ENCODE results near the gene MEIKIN. TPM values are rescaled to one million over a fixed set of nuclear protein-coding genes. Genes with fewer than 3 reads are reported as not detected.
"Not testable (repeated sequence)": the region's sequence is repeated elsewhere in the genome, so short reads cannot be mapped to it uniquely, and the experiment has no call there.

Gene MEIKIN
- total RNA-seq, 1 donor, result 1.0 TPM

GRCh38 chr5:131899686-131900085, 45.8 kb downstream of the MEIKIN start:
- H3K4me3 ChIP-seq (ENCODE audit: low read length), result no peak overlapping the region

DNA sequence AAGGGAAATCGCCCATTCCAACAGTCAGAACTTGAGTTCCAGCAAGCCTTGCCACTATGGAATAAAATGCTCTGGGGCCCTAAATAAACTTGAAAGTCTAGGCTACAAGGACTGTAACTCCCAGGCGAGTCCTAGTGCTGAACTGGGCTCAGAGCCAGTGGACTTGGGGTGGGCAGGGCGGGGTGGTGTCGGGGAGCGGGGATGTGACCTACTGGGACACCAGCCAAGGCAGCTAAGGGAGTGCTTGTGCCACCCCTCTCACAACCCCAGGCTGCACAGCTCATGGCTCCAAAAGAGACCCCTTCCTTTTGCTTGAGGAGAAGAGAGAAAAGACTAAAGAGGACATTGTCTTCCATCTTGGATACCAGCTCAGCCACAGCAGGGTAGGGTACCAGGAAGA, 61.5 kb downstream of the MEIKIN start:
- Histone ChIP-seq H3K4me3 (ENCODE audit: low read length) (no peak overlapping the region), H3K27me3 (ENCODE audit: insufficient read depth, low read length) (no peaks in the 10 kb centered on the region), H3K4me1 (ENCODE audit: insufficient read depth, low read length) (no peaks in the 10 kb centered on the region), H3K9me3 (ENCODE audit: low read depth, low read length) (no peaks in the 10 kb centered on the region)

More at GRCh38 chr5:131899686-131900085, 45.8 kb downstream of the MEIKIN start:
- H3K4me1 ChIP-seq (ENCODE audit: insufficient read depth, low read length), result peaks cover 4% of the 10 kb centered on the region
- H3K27me3 ChIP-seq (ENCODE audit: insufficient read depth, low read length), result no peaks in the 10 kb centered on the region
- H3K9me3 ChIP-seq (ENCODE audit: low read depth, low read length), result peaks cover 15% of the 10 kb centered on the region

DNA sequence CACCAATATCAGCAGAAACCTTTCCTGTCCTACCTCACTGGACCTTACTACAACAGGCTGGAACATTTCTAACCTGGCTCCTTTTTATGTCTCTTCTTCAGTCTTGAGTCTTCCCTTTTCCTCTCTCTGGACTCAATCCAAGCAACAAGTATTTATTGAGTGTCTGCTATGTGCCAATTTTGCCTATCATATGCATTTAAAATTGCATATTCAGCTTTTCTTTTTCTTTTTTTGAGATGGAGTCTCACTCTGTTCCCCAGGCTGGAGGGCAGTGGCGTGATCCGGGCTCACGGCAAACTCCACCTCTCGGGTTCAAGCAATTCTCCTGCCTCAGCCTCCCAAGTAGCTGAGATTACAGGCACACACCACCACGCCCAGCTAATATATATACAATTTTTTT, 65.8 kb downstream of the MEIKIN start:
- Histone ChIP-seq H3K27me3 (ENCODE audit: insufficient read depth, low read length) (no peaks in the 10 kb centered on the region), H3K4me1 (ENCODE audit: insufficient read depth, low read length) (no peaks in the 10 kb centered on the region), H3K9me3 (ENCODE audit: low read depth, low read length) (no peaks in the 10 kb centered on the region), H3K4me3 (ENCODE audit: low read length) (no peak overlapping the region)

DNA sequence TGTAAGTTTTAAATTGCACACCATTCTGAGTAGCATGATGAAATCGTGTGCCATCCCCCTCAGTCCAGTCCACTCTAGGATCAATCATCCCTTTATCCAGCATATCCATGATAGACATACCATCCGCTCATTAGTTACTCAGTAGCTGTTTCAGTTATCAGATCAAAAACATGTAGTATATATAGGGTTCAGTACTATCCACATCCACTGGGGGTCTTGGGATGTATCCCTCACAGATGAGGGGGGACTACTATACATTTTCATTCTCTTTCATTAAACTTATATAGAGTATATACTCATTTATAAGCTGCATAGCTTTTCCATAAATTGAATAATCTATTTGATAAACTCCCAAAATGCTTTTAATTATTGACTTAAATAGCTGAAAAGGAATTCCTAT, 67.6 kb downstream of the MEIKIN start:
- H3K27me3 ChIP-seq (ENCODE audit: insufficient read depth, low read length), result no peaks in the 10 kb centered on the region
- no peaks in the 10 kb centered on the region for H3K4me1 ChIP-seq (ENCODE audit: insufficient read depth, low read length)
- H3K9me3 ChIP-seq (ENCODE audit: low read depth, low read length), result no peaks in the 10 kb centered on the region
- H3K4me3 ChIP-seq (ENCODE audit: low read length), result no peak overlapping the region

DNA sequence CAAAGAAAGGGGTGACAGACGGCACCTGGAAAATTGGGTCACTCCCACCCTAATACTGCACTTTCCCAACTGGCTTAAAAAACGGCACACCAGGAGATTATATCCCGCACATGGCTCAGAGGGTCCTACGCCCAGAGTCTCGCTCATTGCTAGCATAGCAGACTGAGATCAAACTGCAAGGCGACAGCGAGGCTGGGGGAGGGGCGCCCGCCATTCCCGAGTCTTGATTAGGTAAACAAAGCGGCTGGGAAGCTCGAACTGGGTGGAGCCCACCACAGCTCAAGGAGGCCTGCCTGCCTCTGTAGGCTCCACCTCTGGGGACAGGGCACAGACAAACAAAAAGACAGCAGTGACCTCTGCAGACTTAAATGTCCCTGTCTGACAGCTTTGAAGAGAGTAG, 74.2 kb downstream of the MEIKIN start:
- not testable (repeated sequence) for H3K9me3 ChIP-seq (ENCODE audit: low read depth, low read length); H3K4me1 ChIP-seq (ENCODE audit: insufficient read depth, low read length); H3K4me3 ChIP-seq (ENCODE audit: low read length); H3K27me3 ChIP-seq (ENCODE audit: insufficient read depth, low read length)

GRCh38 chr5:131867524-131867923, 77.9 kb downstream of the MEIKIN start:
- no peaks in the 10 kb centered on the region for H3K27me3 ChIP-seq (ENCODE audit: insufficient read depth, low read length)
- no peak overlapping the region for H3K4me3 ChIP-seq (ENCODE audit: low read length)
- H3K4me1 ChIP-seq (ENCODE audit: insufficient read depth, low read length), result no peaks in the 10 kb centered on the region
- H3K9me3 ChIP-seq (ENCODE audit: low read depth, low read length), result peaks cover 23% of the 10 kb centered on the region

GRCh38 chr5:131863700-131864099, 81.8 kb downstream of the MEIKIN start:
- Histone ChIP-seq H3K27me3 (ENCODE audit: insufficient read depth, low read length) (no peaks in the 10 kb centered on the region), H3K4me3 (ENCODE audit: low read length) (no peak overlapping the region), H3K9me3 (ENCODE audit: low read depth, low read length) (peaks cover 23% of the 10 kb centered on the region), H3K4me1 (ENCODE audit: insufficient read depth, low read length) (no peaks in the 10 kb centered on the region)

DNA sequence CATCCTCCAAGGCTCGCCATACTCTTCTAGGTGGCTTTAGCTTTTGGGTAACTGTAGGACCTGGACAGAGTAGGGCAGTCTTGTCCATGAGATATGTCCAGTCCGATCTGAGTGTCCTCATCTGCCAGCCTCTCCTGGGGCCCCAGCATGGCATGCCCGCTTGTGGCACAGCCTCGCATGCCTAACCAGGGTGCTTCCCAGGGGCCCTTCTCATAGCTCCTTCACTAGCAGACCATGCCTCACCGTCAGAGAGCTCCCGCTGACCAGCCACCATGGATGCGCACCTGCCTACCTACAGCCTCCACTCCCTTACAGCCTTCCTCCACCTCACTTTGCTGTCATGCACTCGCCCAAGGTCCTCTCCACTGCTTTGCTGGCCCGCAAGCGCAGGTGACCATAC, 88.1 kb downstream of the MEIKIN start:
- Histone ChIP-seq H3K4me3 (ENCODE audit: low read length) (no peak overlapping the region), H3K4me1 (ENCODE audit: insufficient read depth, low read length) (no peaks in the 10 kb centered on the region), H3K9me3 (ENCODE audit: low read depth, low read length) (no peaks in the 10 kb centered on the region), H3K27me3 (ENCODE audit: insufficient read depth, low read length) (no peaks in the 10 kb centered on the region)

DNA sequence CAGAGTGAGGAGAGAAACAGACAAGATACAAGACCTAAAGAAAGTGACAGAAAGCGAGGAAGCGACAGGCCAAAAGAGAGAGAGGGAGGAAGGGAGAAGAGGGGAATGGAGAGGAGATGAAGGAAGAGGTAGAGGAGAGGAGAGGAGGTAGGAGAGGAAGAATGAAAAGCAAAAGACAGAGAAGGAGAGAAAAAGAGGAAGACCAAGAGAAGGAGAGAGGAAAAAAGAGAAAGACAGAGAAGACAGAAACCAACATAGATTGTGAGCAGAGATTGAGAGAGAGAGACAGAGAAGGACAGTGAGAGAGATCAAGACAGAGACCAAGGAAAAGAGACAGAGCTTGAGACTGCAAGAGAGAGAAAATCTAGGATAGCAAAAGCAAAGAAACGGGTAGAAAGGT, 90.0 kb downstream of the MEIKIN start:
- Histone ChIP-seq H3K4me3 (ENCODE audit: low read length) (no peak overlapping the region), H3K9me3 (ENCODE audit: low read depth, low read length) (no peaks in the 10 kb centered on the region)

GRCh38 chr5:131854134-131854533, 91.3 kb downstream of the MEIKIN start:
- Histone ChIP-seq H3K9me3 (ENCODE audit: low read depth, low read length) (peaks cover 8% of the 10 kb centered on the region), H3K4me3 (ENCODE audit: low read length) (no peak overlapping the region), H3K27me3 (ENCODE audit: insufficient read depth, low read length) (no peaks in the 10 kb centered on the region), H3K4me1 (ENCODE audit: insufficient read depth, low read length) (no peaks in the 10 kb centered on the region)

More for the DNA sequence above, 90.0 kb downstream of the MEIKIN start:
- Histone ChIP-seq H3K4me1 (ENCODE audit: insufficient read depth, low read length) (no peaks in the 10 kb centered on the region), H3K27me3 (ENCODE audit: insufficient read depth, low read length) (no peaks in the 10 kb centered on the region)

DNA sequence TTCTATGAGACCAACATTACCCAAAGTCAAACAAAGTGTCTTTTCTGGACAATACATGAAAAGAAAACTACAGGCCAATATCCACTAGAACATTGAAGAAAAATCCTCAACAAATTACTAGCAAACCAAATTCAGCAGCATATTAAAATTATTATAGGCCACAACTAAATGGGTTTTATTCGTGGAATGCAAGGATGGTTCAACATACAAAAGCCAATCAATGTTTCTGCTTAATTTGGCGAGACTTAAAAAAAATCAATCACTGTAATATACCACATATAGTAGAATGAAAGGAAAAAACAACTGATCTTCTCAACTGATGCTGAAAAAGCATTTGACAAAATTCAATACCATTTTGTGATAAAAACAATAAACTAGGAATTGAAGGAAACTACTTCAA, 96.8 kb downstream of the MEIKIN start:
- Histone ChIP-seq H3K9me3 (ENCODE audit: low read depth, low read length) (peaks cover 47% of the 10 kb centered on the region), H3K4me3 (ENCODE audit: low read length) (no peak overlapping the region), H3K27me3 (ENCODE audit: insufficient read depth, low read length) (no peaks in the 10 kb centered on the region), H3K4me1 (ENCODE audit: insufficient read depth, low read length) (no peaks in the 10 kb centered on the region)

DNA sequence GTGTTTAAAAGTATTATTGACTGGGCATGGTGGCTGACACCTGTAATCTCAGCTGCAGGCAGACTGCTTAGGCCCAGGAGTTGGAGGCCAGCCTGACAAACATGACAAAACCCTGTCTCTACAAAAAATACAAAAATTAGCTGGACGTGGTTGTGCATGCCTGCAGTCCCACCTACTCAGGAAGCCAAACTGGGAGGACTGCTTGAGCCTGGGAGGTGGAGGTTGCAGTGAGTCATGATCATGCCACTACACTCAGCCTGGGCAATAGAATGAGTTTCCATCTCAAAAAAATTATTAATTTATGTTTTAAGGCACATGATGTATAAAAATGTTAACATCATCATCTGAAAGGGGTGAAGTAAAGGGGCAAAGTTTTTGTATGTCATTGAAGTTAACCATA, 98.9 kb downstream of the MEIKIN start:
- H3K27me3 ChIP-seq (ENCODE audit: insufficient read depth, low read length), result no peaks in the 10 kb centered on the region
- H3K4me3 ChIP-seq (ENCODE audit: low read length), result no peak overlapping the region
- peaks cover 62% of the 10 kb centered on the region for H3K9me3 ChIP-seq (ENCODE audit: low read depth, low read length)
- no peaks in the 10 kb centered on the region for H3K4me1 ChIP-seq (ENCODE audit: insufficient read depth, low read length)

DNA sequence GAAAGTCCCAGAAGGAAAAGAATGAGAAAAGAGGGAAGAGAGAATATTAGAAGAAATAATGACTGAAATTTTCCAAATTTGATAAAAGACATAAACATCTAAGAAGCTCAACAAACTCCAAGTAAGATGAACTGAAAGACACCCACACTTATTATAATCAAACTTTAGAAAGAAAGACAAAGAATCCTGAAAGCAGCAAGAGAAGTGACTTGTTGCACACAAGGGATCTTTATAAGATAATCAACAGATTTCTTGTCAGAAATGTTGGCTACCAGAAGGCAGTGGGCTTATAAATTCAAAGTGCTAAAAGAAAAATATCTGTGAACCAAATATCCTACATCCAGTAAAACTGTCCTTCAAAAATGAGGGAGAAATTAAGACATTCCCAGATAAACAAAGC, 99.6 kb downstream of the MEIKIN start:
- Histone ChIP-seq H3K4me1 (ENCODE audit: insufficient read depth, low read length) (no peaks in the 10 kb centered on the region), H3K9me3 (ENCODE audit: low read depth, low read length) (peaks cover 63% of the 10 kb centered on the region), H3K27me3 (ENCODE audit: insufficient read depth, low read length) (no peaks in the 10 kb centered on the region), H3K4me3 (ENCODE audit: low read length) (no peak overlapping the region)

- H3K4me1 ChIP-seq (ENCODE audit: insufficient read depth, low read length); H3K27me3 ChIP-seq (ENCODE audit: insufficient read depth, low read length); H3K4me3 ChIP-seq (ENCODE audit: low read length): not testable (repeated sequence)
- H3K9me3 ChIP-seq (ENCODE audit: low read depth, low read length), result peaks cover 51% of the 10 kb centered on the region
These were observed 102.5 kb downstream of the MEIKIN start for GRCh38 chr5:131842971-131843370.

DNA sequence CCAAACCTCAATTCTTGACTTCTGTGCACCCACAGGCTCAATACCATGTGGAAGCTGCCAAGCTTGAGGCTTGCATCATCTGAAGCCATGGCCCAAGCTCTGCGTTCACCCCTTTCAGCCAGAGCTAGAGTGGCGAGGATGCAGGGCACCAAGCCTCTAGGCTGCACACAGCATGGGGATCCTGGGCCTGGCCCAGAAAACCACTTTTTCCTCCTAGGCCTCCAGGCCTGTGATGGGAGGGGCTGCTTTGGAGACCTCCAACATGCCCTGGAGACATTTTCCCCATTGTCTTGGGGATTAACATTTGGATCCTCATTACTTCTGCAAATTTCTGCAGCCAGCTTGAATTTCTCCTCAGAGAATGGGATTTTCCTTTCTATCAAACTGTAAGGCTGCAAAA, 112.8 kb downstream of the MEIKIN start:
- H3K4me3 ChIP-seq (ENCODE audit: low read length); H3K27me3 ChIP-seq (ENCODE audit: insufficient read depth, low read length); H3K4me1 ChIP-seq (ENCODE audit: insufficient read depth, low read length); H3K9me3 ChIP-seq (ENCODE audit: low read depth, low read length): not testable (repeated sequence)

DNA sequence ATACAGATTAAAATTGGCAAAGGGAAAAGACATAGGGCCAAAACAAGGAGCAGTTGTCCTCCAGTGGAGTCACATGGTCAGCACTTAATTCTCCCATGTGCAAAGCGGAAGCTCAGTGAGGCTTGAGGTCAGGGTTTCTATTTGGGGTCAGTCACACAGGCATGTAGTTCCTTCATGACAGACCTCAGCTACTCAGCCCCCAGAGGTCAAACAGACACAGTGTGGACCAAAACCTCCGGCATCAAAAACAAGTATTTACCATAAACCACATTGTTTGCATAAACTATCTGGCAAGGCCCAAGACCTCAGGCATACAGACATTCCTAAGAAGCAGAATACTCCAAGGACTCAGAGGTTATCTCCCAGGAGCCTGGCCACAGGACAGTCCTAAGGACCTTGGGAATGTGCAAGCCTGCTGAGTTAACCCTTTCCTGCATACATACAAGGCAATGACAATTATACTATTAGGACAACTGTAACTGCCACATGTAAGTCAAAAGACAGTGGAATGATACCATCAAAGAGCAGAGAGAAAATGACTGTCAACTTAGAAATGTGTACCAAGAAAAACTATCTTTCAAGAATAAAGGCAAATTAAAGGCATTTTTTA, 120.0 kb downstream of the MEIKIN start:
- Histone ChIP-seq H3K4me3 (ENCODE audit: low read length) (no peak overlapping the region), H3K9me3 (ENCODE audit: low read depth, low read length) (no peaks in the 10 kb centered on the region), H3K4me1 (ENCODE audit: insufficient read depth, low read length) (no peaks in the 10 kb centered on the region), H3K27me3 (ENCODE audit: insufficient read depth, low read length) (no peaks in the 10 kb centered on the region)

Measured in mononuclear cell (primary cell).